ENCODE data around the gene PLCB1.
"Not testable (repeated sequence)": the region's sequence is repeated elsewhere in the genome, so short reads cannot be mapped to it uniquely, and the experiment has no call there.

DNA sequence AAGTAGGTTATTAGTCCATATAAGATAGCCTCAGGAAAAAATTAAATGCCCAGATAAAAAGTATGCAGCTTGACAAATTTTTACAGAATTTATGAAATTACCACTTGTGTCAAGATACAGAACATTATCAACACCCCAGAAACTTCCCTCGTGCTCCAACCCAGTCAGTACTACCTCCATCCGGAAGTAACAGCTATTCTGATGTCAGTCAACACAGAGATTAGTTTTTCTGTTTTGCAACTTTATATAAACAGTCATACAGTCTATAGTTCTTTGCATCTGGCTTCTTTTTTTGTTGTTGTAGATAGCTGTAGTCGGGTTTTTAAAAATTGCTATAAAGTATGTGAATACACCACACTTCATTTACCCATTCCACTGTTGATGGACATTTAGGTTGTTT lies 721.1 kb downstream of the PLCB1 start:
- not testable (repeated sequence) for TF ChIP-seq POLR2AphosphoS5 (IDR thresholded peaks at IDR 0.05; ENCODE audit: borderline replicate concordance, low read depth, low read length); EZH2 (IDR thresholded peaks at IDR 0.05); FOXP2 (optimal IDR thresholded peaks at IDR 0.05; ENCODE audit: control extremely low read depth, extremely low read length, insufficient read depth)

Measured in SK-N-MC (cell line).